ENCODE results near the gene TMPRSS6. TPM values are rescaled to one million over a fixed set of nuclear protein-coding genes. Genes with fewer than 3 reads are reported as not detected.

TMPRSS6 gene
- total RNA-seq, 2 donors from 2014 or later = 0.22 to 0.31 TPM

GRCh38 chr22:37140686-37141323 lies 31.3 kb upstream of the TMPRSS6 start:
- Mint-ChIP-seq H3K9me3 (no peaks in the 10 kb centered on the region), H3K4me3 (no peak overlapping the region), H3K4me1 (peaks cover 2% of the 10 kb centered on the region), H3K27ac (no peak overlapping the region), H3K36me3 (ENCODE audit: low read depth) (no peaks in the 10 kb centered on the region), H3K27me3 (ENCODE audit: insufficient read depth) (peaks cover 1% of the 10 kb centered on the region)
- H3K27ac ChIP-seq (ENCODE audit: low read depth, low read length) = no peak overlapping the region
- no peak for DNase-seq
- H3K9me3 ChIP-seq (ENCODE audit: control insufficient read depth, low read length) = no peaks in the 10 kb centered on the region
- no peak overlapping the region for H3K4me3 ChIP-seq (ENCODE audit: low read length)
- H3K4me1 ChIP-seq (ENCODE audit: control insufficient read depth, insufficient read depth, low read length) = no peaks in the 10 kb centered on the region
- no peaks in the 10 kb centered on the region for H3K36me3 ChIP-seq (ENCODE audit: control insufficient read depth, insufficient read depth, low read length)
- no peak for TF ChIP-seq CTCF (conservative IDR thresholded peaks at IDR 0.05)
- H3K27me3 ChIP-seq (ENCODE audit: control insufficient read depth, insufficient read depth, low read length, poor library complexity, severe bottlenecking) = no peaks in the 10 kb centered on the region
- H3K9ac ChIP-seq (ENCODE audit: extremely low read depth, low read length, poor library complexity, severe bottlenecking) = no peak overlapping the region
- 92 to 94% methylated on average over 7 to 16 of the region's 16 CpGs for WGBS, 2 experiments (ENCODE audit: insufficient coverage in 1 of 2, insufficient read length in 1 of 2)

- Histone ChIP-seq H3K36me3 (ENCODE audit: control insufficient read depth, insufficient read depth, low read length) (no peaks in the 10 kb centered on the region), H3K9me3 (ENCODE audit: control insufficient read depth, low read length) (no peaks in the 10 kb centered on the region), H3K4me1 (ENCODE audit: control insufficient read depth, insufficient read depth, low read length) (no peaks in the 10 kb centered on the region), H3K27me3 (ENCODE audit: control insufficient read depth, insufficient read depth, low read length, poor library complexity, severe bottlenecking) (no peaks in the 10 kb centered on the region), H3K4me3 (ENCODE audit: low read length) (no peak overlapping the region), H3K27ac (ENCODE audit: low read depth, low read length) (no peak overlapping the region), H3K9ac (ENCODE audit: extremely low read depth, low read length, poor library complexity, severe bottlenecking) (no peak overlapping the region)
- H3K27me3 Mint-ChIP-seq (ENCODE audit: insufficient read depth) = no peaks in the 10 kb centered on the region
- H3K27ac Mint-ChIP-seq = no peak overlapping the region
- peak; percentile 58 for TF ChIP-seq CTCF (conservative IDR thresholded peaks at IDR 0.05)
- 71 to 90% methylated on average over 5 to 7 of the region's 7 CpGs for WGBS, 2 experiments (ENCODE audit: insufficient coverage in 1 of 2, insufficient read length in 1 of 2)
- peak; percentile 66 for DNase-seq
- H3K9me3 Mint-ChIP-seq = no peaks in the 10 kb centered on the region
- no peaks in the 10 kb centered on the region for H3K36me3 Mint-ChIP-seq (ENCODE audit: low read depth)
- no peak overlapping the region for H3K4me3 Mint-ChIP-seq
- no peaks in the 10 kb centered on the region for H3K4me1 Mint-ChIP-seq
Observed at GRCh38 chr22:37139762-37140161, 30.2 kb upstream of the TMPRSS6 start.

- no peak overlapping the region for H3K27ac Mint-ChIP-seq
- H3K4me1 Mint-ChIP-seq = no peaks in the 10 kb centered on the region
- no peak for TF ChIP-seq CTCF (conservative IDR thresholded peaks at IDR 0.05)
- H3K4me3 Mint-ChIP-seq = no peak overlapping the region
- Histone ChIP-seq H3K27me3 (ENCODE audit: control insufficient read depth, insufficient read depth, low read length, poor library complexity, severe bottlenecking) (no peaks in the 10 kb centered on the region), H3K9ac (ENCODE audit: extremely low read depth, low read length, poor library complexity, severe bottlenecking) (no peak overlapping the region), H3K36me3 (ENCODE audit: control insufficient read depth, insufficient read depth, low read length) (no peaks in the 10 kb centered on the region), H3K4me3 (ENCODE audit: low read length) (no peak overlapping the region), H3K27ac (ENCODE audit: low read depth, low read length) (no peak overlapping the region), H3K4me1 (ENCODE audit: control insufficient read depth, insufficient read depth, low read length) (no peaks in the 10 kb centered on the region), H3K9me3 (ENCODE audit: control insufficient read depth, low read length) (no peaks in the 10 kb centered on the region)
- 77% methylated on average over 8 to 16 of the region's 16 CpGs for WGBS, 2 experiments (ENCODE audit: insufficient coverage in 1 of 2, insufficient read length in 1 of 2)
- H3K36me3 Mint-ChIP-seq (ENCODE audit: low read depth) = no peaks in the 10 kb centered on the region
- no peak for DNase-seq
- no peaks in the 10 kb centered on the region for H3K9me3 Mint-ChIP-seq
- no peaks in the 10 kb centered on the region for H3K27me3 Mint-ChIP-seq (ENCODE audit: insufficient read depth)
Observed at GRCh38 chr22:37138849-37139561, 29.5 kb upstream of the TMPRSS6 start.

Measured in endodermal cell (in vitro differentiated cells).